Thyroid gland (tissue), 4 donors: ENCODE measurements around the gene OSR1.

Source experiments
- POLR2A ChIP-seq, 2 donors: fragments of 450-650 bp; IDR thresholded peaks; one replicate each; pipeline ENCODE4 v1.6.1; 2017; ENCODE audit warnings: antibody characterized with exemption in 2 of 2, mild to moderate bottlenecking in 2 of 2, moderate library complexity in 1 of 2
- TF ChIP-seq, protein P1 (sequence below), 6 experiments: fragments of 200-600 bp in 3 of 6; fragments of 450-650 bp in 3 of 6; sonication (generic) in 3 of 6; IDR thresholded peaks; one replicate each; pipeline ENCODE4 v1.5.1; 2016 to 2019; ENCODE audit warnings: antibody characterized with exemption in 6 of 6, mild to moderate bottlenecking in 2 of 6, inconsistent platforms in 1 of 6, moderate library complexity in 1 of 6

- TF ChIP-seq, protein P1, sequence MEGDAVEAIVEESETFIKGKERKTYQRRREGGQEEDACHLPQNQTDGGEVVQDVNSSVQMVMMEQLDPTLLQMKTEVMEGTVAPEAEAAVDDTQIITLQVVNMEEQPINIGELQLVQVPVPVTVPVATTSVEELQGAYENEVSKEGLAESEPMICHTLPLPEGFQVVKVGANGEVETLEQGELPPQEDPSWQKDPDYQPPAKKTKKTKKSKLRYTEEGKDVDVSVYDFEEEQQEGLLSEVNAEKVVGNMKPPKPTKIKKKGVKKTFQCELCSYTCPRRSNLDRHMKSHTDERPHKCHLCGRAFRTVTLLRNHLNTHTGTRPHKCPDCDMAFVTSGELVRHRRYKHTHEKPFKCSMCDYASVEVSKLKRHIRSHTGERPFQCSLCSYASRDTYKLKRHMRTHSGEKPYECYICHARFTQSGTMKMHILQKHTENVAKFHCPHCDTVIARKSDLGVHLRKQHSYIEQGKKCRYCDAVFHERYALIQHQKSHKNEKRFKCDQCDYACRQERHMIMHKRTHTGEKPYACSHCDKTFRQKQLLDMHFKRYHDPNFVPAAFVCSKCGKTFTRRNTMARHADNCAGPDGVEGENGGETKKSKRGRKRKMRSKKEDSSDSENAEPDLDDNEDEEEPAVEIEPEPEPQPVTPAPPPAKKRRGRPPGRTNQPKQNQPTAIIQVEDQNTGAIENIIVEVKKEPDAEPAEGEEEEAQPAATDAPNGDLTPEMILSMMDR (IDR thresholded peaks at IDR 0.05) = no peak
- no peak for TF ChIP-seq POLR2A (IDR thresholded peaks at IDR 0.05)
Observed at GRCh38 chr2:19353721-19354050, 4.7 kb downstream of the OSR1 start.
